Middle frontal gyrus (tissue), 1 donor: Measurements from ENCODE around the gene TLCD4.

Experiments
- DNase-seq: peaks from one replicate; pipeline ENCODE4 v3.0.0-alpha.2; 2015; ENCODE audit warnings: low spot score; ENCODE audit errors: extremely low spot score

The TLCD4 gene

DNA sequence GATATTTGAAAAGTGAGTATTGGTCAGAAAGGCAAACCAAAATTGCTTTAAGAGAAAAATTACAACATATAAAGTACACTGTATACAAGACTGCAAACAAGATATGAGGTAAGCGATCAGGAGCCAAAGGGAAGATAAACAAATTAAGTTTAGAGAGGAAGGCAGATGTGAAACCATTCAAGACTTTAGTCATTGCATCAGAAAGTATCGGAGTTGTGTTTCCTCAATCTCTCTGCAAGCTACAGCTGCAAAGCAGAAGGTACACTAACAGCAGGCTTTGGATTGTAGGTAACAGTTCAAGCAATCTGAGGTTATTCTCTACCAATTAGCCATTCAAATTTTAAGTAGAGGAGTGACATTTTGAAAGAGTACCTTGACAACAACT is 21.3 kb upstream of the TLCD4 start:
- DNase-seq = no peak

DNA sequence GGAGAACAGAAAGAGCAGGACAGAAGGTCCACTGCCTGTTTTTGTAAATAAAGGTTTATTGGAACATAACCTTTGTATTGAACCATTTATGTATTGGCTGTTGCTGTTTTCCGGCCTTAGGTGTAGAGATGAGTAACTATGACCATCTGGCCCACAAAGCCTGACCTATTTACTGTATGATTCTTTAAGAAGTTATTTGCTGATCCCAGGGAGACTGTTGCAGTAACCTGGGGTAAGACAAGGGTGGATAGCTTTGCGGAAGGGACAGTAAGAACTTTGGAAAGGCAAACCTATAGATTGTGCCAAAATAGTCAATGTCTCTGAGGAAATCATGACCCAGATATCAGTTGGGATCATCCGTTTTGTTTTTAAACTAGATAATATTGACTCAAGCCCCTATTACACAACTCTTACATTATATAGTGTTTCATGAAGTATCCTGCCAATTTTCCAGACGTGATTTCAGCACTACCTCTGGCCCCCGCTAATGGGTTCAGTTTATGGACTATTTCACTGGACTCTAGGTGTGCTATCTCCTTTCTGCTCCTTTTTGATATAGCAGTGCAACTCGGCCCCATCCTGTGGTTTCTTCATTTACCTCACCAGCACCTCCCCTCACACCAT is 20.8 kb upstream of the TLCD4 start:
- DNase-seq = no peak

DNA sequence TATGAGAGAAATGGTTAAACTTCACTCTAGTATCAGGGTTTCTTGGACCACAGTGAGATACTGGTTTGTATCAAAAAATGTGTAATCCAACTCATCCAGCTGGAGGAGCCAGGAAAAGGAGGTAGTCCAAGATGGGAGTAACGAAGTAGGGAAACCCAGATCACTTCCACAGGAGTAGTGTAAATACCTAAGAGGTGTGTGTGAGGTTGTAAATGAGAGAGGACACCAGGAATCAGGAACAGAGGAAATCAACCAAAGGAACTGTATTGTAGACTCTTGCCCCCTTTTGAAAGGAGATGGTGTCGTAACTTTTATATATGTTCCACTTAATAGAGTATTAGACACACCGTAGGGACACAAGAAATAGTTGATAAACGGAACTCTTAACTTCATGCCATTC is 19.7 kb upstream of the TLCD4 start:
- DNase-seq = no peak

DNA sequence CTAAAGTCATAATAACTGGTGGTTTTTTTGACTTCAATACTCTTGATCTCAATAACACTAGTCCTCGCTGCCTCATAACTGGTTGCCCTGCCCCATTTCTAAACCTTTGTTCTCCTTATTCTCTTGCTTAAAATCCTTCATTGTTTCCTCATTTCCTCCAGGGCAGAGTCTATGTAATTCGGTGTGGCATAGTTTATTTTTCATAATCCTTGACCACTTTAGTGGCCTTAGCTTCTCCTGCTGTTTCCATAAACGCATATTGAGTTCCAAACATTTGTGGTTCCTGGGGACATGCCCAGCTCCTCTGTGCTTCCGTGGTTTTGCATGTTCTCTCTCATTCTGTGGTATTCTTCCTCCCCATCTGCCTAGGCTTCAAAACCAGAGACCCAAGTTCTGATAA is 19.0 kb upstream of the TLCD4 start:
- DNase-seq = no peak

DNA sequence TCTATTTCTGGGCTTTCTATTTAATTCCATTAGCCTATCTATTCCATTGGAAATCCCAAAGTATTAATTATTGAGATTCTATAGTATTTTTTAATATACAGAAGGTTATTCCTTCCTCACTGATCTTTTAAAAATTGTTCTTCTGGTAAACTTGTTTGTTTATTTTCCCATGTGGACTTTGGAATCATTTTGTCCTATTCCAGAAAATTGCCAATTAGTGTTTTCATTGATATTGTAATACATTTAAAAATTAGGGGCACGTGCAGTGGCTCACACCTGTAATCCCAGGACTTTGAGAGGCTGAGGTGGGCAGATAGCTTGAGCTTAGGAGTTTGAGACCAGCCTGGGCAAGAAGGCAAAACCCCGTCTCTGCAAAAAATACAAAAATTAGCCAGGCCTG is 8.4 kb upstream of the TLCD4 start:
- DNase-seq = no peak

DNA sequence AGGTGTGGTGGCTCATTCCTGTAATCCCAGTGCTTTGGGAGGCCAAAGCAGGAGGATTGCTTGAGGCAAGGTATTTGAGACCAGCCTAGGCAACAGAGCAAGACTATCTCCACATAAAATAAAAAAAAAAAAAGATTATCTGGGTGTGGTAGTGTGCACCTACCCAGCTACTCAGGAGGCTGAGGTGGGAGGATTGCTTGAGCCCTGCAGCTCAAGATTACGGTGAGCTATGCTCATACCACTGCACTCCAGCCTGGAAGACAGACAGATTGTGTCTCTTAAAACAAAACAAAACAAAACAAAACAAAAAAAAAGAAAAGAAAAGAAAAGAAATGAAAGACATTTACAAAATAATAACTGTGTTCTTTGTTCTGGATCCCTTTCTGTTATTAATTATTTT is 6.1 kb upstream of the TLCD4 start:
- DNase-seq = no peak

DNA sequence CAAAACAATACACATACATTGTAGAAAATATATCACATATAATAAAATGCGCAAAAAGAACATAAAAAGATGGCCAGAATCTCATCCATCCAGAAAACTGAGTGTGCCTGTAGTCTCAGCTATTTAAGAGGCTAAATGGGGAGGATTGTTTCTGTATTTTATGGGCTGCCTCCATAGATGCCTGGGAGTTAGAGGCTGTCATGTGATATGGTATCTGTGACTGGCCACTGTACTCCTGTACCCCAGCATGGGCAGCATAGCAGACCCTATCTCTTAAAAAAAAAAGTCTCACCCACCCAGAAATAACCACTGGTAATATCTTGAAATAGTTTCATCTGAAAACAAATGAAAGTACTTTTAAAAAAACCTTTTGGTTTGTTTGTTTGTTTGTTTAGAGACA is 3.5 kb upstream of the TLCD4 start:
- no peak for DNase-seq

DNA sequence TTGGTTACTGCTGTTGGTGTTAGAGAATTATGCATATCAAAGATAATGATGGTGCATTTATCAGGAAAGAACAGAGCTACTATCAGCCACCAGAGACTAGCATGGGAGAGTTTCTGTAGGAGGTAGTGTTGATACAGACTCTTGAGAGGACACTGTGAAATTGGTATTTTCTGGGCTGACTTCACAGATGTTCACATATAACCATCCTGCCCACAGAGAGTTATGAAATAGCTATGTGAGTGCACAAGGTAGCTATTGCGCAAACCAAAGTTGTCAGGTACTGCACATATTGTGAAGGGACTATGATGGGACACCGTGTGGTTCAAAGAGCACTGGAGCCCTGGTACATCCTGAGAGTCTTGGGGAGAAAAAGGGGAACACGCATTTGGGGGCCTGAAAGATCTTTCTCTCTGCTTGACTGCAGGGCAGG is 1.4 kb upstream of the TLCD4 start:
- DNase-seq = no peak

DNA sequence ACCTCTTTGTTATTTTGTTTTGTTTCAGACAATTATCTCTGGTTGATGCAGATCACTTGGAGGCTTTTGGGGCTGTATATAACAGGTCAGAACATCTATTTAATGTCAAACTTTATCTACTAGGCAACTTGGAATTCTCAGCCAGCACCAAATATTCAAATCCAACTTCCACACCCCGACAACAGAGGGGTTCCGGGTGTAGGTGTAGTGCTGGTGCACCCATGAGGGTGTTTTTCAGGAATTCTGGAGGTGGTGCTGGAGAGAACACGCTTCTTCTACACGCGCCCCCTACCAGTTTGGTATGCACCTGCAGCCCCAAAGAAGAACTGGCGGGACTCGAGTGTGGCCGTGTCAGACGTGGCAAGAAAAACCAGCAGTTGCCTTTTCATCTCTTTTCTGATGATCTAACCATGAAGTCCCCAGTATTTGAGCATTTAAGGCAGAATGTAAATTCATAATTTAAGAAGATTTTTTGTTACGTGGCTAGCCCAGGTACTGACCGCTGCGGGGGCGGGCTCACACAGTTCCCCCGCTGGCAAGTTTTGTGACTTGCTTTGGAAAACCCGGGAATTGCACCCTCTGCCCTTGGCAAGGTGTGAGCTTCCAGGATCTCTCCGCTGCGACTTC is 462 bp upstream of the TLCD4 start:
- no peak for DNase-seq

DNA sequence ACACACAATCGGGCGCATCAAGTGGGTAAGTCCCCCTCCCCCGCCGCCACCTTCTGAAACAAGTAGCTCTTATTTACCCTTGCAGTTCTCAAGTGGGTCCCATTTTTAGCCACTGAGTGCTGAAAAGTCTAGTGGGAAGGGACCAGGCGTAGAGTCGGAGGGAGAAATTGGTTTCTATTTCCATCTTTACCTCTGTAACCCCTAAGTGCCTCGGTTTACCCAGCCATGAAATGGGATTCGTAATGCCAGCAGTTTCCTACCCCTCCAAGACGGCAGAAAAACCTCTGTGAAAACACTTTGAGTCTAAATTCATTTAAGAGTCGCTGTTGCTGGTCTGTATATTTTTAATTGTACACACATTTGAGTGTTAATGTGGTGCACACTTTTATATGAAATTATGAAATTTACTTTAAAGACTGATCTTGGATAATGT is 928 bp downstream of the TLCD4 start:
- DNase-seq = no peak

DNA sequence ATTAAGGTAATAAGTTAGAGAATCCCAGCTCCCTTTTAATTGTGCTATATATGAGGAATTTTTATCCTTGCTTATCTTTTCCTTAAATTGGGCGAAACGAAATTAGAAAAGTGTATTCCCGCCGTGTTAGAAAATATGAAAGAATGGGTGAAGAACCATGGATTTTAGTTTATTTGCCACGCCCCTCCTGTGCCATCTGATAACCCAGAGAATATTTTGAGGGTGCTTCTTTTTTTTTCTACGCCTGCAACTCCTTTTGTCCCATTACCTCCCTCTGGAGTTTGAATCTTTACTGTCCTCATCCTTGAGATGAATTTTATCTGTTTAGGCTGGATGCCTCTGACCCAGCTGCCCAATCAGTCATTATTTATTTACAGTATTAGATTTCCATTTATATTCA is 1.6 kb downstream of the TLCD4 start:
- no peak for DNase-seq

DNA sequence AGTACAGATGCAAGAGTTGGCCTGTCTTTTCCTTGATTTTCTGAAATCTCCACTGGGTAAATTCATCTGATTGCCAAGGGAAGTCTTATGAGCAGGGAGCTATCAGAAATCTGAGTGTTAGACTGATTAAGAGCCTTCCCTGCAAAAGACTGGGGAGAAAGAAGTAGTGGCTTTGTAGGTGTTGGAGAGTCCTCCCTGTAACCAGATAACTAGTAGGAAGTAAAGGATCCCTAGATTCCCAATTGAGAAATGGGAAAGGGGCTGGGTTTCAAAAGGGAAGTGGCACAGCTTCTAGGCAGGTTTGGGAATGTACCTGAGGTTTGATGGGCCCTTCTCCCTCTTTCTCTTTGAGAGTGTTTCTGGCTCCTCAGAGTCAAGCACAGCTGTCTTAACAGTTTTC is 2.1 kb downstream of the TLCD4 start:
- DNase-seq = no peak

DNA sequence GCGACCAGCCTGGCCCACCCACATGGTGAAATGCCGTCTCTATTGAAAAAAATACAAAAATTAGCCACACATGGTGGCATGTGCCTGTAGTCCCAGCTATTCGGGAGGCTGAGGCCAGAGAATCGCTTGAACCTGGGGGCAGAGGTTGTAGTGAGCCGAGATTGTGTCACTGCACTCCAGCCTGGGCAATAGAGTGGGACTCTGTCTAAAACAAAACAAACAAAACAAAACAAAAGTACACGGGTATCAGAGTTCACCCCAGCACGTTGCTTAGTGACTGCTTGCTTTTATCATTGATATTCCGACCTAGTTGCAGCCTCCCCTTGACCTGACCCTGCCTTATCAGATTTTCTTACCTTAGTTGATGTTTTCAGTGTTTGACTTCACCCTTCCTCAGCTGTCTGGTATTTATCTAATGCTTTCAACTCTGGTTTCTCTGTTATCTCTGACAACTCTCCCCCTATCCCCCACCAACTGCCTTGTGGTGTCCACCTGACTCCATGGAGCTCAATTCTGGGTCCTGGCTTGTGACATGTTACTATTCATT is 5.1 kb downstream of the TLCD4 start:
- no peak for DNase-seq

DNA sequence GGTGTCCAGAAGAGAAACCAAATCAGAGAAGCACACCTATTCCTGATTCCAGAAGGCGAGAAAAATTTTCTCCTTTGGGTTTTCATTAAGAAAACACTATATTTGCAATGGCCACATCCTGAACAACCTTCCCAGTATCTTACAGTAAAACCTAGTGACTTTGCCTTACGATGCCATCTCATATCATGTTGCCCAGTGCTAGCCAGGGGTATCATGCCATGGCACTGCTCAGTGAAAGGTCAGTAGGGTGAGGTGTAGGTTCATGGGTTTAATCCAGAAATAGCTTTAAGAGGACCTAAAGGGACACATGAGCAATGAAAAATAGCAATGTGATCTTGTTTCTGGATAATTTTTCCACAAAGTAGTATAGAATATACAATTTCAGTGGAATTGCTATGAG is 7.2 kb downstream of the TLCD4 start:
- DNase-seq = no peak

DNA sequence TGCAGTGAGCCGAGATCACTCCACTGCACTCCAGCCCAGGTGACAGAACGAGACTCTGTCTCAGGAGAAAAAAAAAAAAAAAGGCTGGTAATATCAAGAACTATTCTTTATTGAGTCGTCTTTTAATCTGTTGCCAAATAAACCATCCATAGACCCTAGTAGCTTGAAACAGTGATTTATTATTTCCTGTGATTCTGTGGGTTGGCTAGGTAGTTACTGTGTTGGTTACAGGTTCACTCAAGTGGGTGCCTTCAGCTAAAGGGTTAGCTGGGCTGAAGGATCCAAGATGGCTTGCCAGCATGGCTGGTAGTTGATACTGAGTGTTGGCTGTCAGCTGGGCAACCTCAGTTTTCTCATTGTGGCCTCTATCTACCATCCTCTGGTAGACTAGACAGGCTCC is 9.2 kb downstream of the TLCD4 start:
- no peak for DNase-seq

DNA sequence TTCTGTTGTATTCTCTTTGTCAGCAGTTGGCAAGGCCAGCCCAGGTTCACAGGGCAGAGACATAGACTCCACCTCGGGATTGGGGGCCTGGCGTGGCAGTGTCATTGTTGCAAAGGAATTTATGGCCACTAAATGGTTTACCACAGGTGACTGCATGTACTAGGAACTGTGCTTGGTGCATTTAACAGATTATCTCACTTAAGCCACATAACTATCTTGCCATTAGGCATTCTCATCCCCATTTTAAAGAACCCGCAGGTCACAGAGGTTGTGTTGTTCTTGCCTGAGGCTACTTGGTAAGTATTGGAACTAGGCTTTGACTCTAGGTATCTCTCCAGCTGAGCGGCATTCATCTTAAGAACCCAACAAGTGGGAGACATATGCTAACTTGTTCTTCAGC is 9.7 kb downstream of the TLCD4 start:
- no peak for DNase-seq

DNA sequence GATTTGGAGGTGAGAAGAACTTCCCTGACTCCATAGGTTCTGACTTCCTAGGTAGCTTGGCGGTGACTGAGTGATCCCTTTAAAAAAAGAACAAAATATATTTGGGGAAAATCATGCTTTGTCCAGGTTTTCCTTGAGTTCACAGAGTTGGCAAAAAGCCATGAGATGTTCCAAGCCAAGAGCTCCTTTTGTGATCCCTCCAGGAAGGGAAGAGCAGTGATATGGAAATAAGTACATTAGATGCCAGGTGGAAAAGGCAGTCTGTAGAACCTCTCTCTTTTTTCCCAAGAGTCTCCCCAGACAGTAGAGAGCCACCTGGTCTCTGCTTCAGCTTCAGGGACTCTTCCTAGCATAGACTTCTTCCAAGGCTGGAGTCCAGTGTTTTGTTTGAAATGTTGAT is 10.2 kb downstream of the TLCD4 start:
- DNase-seq = no peak

DNA sequence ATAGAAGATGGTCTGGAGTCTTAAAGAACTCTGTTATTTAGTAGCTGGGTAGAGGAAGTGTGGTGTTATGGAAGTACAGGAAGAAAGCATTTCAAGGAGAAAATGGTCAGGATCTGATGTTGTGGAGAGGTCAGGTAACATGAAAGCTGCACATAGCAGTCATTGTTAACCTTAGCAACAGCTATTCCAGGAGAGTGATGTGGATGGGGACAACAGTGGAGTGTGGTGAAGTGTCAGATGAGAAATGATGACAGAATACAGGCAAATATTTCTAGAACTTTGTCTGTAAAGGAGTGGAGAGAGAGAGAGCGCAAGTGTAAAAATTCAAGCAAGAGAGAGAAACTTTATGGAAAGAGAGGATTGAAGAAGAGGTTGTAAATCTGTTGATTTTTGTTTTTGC is 15.6 kb downstream of the TLCD4 start:
- no peak for DNase-seq

DNA sequence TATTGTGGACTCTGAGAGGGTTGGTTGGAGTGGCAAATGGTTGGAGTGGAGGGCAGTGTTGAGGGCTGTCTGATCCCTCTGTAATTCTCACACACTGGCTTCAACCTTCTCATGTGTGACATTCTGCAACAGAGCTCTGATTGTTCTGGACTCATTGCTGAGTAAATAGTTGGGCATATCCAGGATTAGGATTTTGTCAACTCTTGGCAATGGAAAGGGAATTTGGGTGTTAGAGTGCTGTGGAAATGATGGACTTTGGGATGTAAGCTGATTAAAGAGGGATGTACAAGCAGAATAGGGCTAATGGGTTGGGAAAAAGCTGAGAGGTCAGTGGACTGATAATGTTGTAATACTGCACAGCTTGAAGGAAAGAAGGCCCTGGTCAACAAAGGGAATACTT is 16.5 kb downstream of the TLCD4 start:
- no peak for DNase-seq

DNA sequence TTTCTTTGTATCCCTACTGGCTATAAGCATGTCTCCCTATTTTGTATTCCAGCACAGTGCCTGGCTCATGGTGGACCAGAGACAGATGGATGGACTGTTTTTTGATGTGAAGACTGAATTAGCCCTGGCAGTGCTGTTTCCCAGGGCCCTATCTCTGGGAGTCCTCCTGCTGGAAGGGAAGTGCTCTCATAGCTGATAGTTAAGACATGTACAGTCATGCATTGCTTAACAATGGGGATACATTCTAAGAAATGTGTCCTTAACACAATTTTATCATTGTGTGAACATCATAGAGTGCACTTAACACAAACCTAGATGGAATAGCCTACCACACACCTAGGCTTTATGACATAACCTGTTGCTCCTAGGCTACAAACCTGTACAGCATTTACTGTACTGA is 21.1 kb downstream of the TLCD4 start:
- DNase-seq = no peak

DNA sequence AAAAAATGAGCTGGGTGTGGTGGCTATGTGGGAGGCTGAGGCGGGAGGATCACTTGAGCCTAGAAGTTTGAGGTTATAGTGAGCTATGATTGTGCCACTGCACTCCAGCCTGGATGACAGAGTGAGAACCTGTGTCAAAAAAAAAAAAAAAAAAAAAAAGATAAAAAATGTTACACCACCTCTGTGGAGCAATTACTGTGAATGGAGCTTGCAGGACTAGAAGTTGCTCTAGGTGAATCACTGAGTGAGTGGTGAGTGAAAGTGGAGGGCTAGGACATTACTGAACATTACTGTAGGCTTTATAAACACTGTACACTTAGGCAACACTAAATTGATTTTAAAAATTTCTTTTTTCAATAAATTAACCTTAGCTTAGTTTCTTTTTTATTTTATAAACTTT is 21.9 kb downstream of the TLCD4 start:
- DNase-seq = no peak

DNA sequence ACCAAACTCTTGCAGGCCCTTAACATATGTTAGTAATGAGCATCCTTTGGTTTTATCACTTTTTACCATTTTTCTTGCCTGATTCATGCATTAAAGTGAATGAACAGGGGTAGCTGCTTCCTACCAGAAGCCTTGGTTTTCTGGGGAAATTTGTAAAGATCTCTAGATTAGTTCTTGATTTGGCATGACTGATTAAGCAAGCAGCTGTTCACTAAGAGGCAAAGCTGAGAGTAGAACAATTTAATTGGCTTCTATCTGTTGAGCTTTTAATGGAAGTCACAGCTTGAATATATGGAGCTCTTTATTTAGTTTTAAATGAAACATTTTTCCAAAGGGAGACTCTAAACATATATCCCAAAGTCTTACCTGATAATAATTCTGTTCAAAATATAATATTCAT is 23.6 kb downstream of the TLCD4 start:
- no peak for DNase-seq

DNA sequence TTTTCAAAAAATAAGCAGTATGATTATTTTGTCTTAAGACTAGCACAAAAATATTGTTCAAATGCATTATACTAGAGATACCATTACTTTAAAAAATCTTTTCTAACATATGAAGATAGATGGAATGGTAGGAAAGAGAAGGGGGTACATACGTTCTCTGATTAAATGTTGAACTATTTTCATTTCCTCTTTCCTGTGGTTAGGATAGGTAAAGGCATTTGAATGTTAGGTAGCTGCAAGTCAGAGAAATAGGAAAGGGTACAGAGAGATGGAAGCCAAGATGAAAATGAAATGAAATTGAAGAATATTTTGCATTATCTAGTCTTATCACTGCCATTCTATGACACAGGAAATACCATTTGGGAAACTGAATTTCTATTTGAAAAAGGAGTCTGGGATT is 28.3 kb downstream of the TLCD4 start:
- no peak for DNase-seq
